Uterus (tissue), 4 donors: ENCODE results near the gene TCF4. TPM values are rescaled to one million over a fixed set of nuclear protein-coding genes. Genes with fewer than 3 reads are reported as not detected.

Experiments used
- DNase-seq, 2 donors: peaks; one replicate each; pipeline ENCODE4 v3.0.0-alpha.2; 2019 to 2020
- H3K27ac ChIP-seq, 2 donors: fragments of 200-600 bp; sonication (generic); 1 replicate in 1 of 2; 2 replicates in 1 of 2; pipeline ENCODE4 v1.5.1; 2016 to 2018
- H3K27me3 ChIP-seq, 2 donors: fragments of 200-600 bp; sonication (generic); one replicate each; pipeline ENCODE4 v1.5.1; 2018 to 2019; ENCODE audit warnings: control low read depth in 1 of 2
- H3K36me3 ChIP-seq, 2 donors: fragments of 200-600 bp; sonication (generic); one replicate each; pipeline ENCODE4 v1.5.1; 2019; ENCODE audit warnings: control low read depth in 1 of 2
- H3K4me1 ChIP-seq, 2 donors: fragments of 200-600 bp; sonication (generic); one replicate each; pipeline ENCODE4 v1.5.1; 2018 to 2019; ENCODE audit warnings: control low read depth in 1 of 2
- H3K4me3 ChIP-seq, 2 donors: fragments of 200-600 bp; sonication (generic); 1 replicate in 1 of 2; 2 replicates in 1 of 2; pipeline ENCODE4 v1.5.1; 2018 to 2019; ENCODE audit warnings: mild to moderate bottlenecking in 1 of 2
- H3K9me3 ChIP-seq, 2 donors: fragments of 200-600 bp; sonication (generic); one replicate each; pipeline ENCODE4 v1.5.1; 2019; ENCODE audit warnings: control low read depth in 1 of 2
- CTCF ChIP-seq, 4 experiments: fragments of 200-600 bp in 2 of 4; fragments of 450-650 bp in 2 of 4; sonication (generic) in 2 of 4; IDR thresholded peaks; one replicate each; pipeline ENCODE4 v1.5.1; 2016 to 2019; ENCODE audit warnings: antibody characterized with exemption in 4 of 4, mild to moderate bottlenecking in 2 of 4, moderate library complexity in 1 of 4
- POLR2A ChIP-seq, 2 donors: fragments of 450-650 bp; IDR thresholded peaks; one replicate each; pipeline ENCODE4 v1.6.1; 2016; ENCODE audit warnings: antibody characterized with exemption in 2 of 2, mild to moderate bottlenecking in 1 of 2, moderate library complexity in 1 of 2
- intact Hi-C: fragments of 100-400 bp; cut with DNase I; formaldehyde crosslinking; loops from one replicate; pipeline ENCODE4 v1.15.1; 2023; ENCODE audit warnings: low total_unique reads
- total RNA-seq, 4 donors: library from RNA; depleted of rRNA in 3 of 4; stranded (reverse); fragments of >200 nt in 3 of 4; gene quantifications; one replicate each; pipeline versions ENCODE4 v1.1.0 to v1.2.4, GENCODE V29; 2014 to 2023
- donor health status: DM: yes; HTN: yes; CAD: no.

Gene TCF4
- total RNA-seq, 4 donors from 2014 or later, result 123 to 514 (median 163) TPM

- Histone ChIP-seq H3K27ac (peak overlapping the region; percentile 40 to 75), H3K27me3 (no peaks in the 10 kb centered on the region), H3K4me3 (no peak overlapping the region), H3K9me3 (no peaks in the 10 kb centered on the region), H3K36me3 (no peaks in the 10 kb centered on the region), H3K4me1 (peaks cover 0 to 7% of the 10 kb centered on the region in 2 donors)
- TF ChIP-seq POLR2A (IDR thresholded peaks at IDR 0.05) (no peak), CTCF (IDR thresholded peaks at IDR 0.05) (no peak)
- intact Hi-C loops, result loop anchor here (10.0 kb wide), 1 partner anchor 77 kb away; no protein-coding TSS in a partner anchor
- no peak for DNase-seq
Observed at GRCh38 chr18:55327454-55327853, 260.5 kb downstream of the TCF4 start.

- intact Hi-C loops, result loop anchor here (10.0 kb wide), 1 partner anchor 79 kb away; no protein-coding TSS in a partner anchor
Observed at GRCh38 chr18:55326134-55326533, 261.9 kb downstream of the TCF4 start.

GRCh38 chr18:55324166-55324565, 263.8 kb downstream of the TCF4 start:
- Histone ChIP-seq H3K4me1 (peaks cover 0 to 7% of the 10 kb centered on the region in 2 donors), H3K36me3 (no peaks in the 10 kb centered on the region), H3K27me3 (no peaks in the 10 kb centered on the region), H3K4me3 (no peak overlapping the region), H3K27ac (peak overlapping the region in 1 of 2 donors; percentile 97), H3K9me3 (no peaks in the 10 kb centered on the region)
- intact Hi-C loops, result loop anchor here (5.0 to 10.0 kb wide), 2 partner anchors 81 to 263 kb away; partner anchors contain the start of gene TCF4
- DNase-seq, result no peak
- TF ChIP-seq CTCF (IDR thresholded peaks at IDR 0.05) (no peak), POLR2A (IDR thresholded peaks at IDR 0.05) (no peak)

More at GRCh38 chr18:55326134-55326533, 261.9 kb downstream of the TCF4 start:
- DNase-seq, result no peak
- Histone ChIP-seq H3K4me3 (no peak overlapping the region), H3K36me3 (no peaks in the 10 kb centered on the region), H3K27me3 (no peaks in the 10 kb centered on the region), H3K27ac (peak overlapping the region in 1 of 2 donors; percentile 34), H3K4me1 (peaks cover 0 to 7% of the 10 kb centered on the region in 2 donors), H3K9me3 (no peaks in the 10 kb centered on the region)
- TF ChIP-seq CTCF (IDR thresholded peaks at IDR 0.05) (no peak), POLR2A (IDR thresholded peaks at IDR 0.05) (no peak)

GRCh38 chr18:55323051-55323994, 264.7 kb downstream of the TCF4 start:
- Histone ChIP-seq H3K27ac (peak overlapping the region; percentile 97 to 99), H3K4me3 (peak overlapping the region; percentile 52 to 72), H3K4me1 (peaks cover 0 to 9% of the 10 kb centered on the region in 2 donors), H3K9me3 (no peaks in the 10 kb centered on the region), H3K27me3 (no peaks in the 10 kb centered on the region), H3K36me3 (no peaks in the 10 kb centered on the region)
- intact Hi-C loops, result loop anchor here (5.0 to 10.0 kb wide), 2 partner anchors 81 to 264 kb away; partner anchors contain the start of gene TCF4
- TF ChIP-seq CTCF (IDR thresholded peaks at IDR 0.05), result no peak
- no peak for TF ChIP-seq POLR2A (IDR thresholded peaks at IDR 0.05)
- DNase-seq, result no peak
